ENCODE results near the gene TRAM2. TPM values are rescaled to one million over a fixed set of nuclear protein-coding genes. Genes with fewer than 3 reads are reported as not detected.

TRAM2 gene
- total RNA-seq, 4 donors from 2014 or later: 6.5 to 14.1 (median 7.2) TPM

GRCh38 chr6:52534363-52534762, 42.5 kb downstream of the TRAM2 start:
- WGBS: 97% methylated on average over 5 of the region's 5 CpGs
- TF ChIP-seq CTCF (IDR thresholded peaks at IDR 0.05) (no peak), EP300 (IDR thresholded peaks at IDR 0.05) (no peak), POLR2AphosphoS5 (IDR thresholded peaks at IDR 0.05) (no peak), POLR2A (IDR thresholded peaks at IDR 0.05) (no peak)
- peaks cover 28% of the 10 kb centered on the region for H3K4me1 ChIP-seq
- no peak for DNase-seq (ENCODE audit: low spot score in 2 of 2)
- H3K4me3 ChIP-seq: no peak overlapping the region
- H3K27me3 ChIP-seq: no peaks in the 10 kb centered on the region
- no peak overlapping the region for H3K27ac ChIP-seq
- H3K9me3 ChIP-seq: no peaks in the 10 kb centered on the region
- H3K36me3 ChIP-seq: peaks cover 15% of the 10 kb centered on the region

- Histone ChIP-seq H3K4me1 (peaks cover 21% of the 10 kb centered on the region), H3K36me3 (peaks cover 16% of the 10 kb centered on the region), H3K4me3 (no peak overlapping the region), H3K27ac (no peak overlapping the region), H3K27me3 (no peaks in the 10 kb centered on the region), H3K9me3 (no peaks in the 10 kb centered on the region)
- TF ChIP-seq POLR2AphosphoS5 (IDR thresholded peaks at IDR 0.05): no peak
- no peak for TF ChIP-seq EP300 (IDR thresholded peaks at IDR 0.05)
- no peak for DNase-seq (ENCODE audit: low spot score in 2 of 2)
- WGBS: 100% methylated on average over 2 of the region's 2 CpGs
Measured at GRCh38 chr6:52533491-52533890, 43.4 kb downstream of the TRAM2 start.

- peaks cover 10% of the 10 kb centered on the region for H3K4me1 ChIP-seq
- H3K9me3 ChIP-seq: no peaks in the 10 kb centered on the region
- TF ChIP-seq POLR2AphosphoS5 (IDR thresholded peaks at IDR 0.05) (no peak), CTCF (IDR thresholded peaks at IDR 0.05) (no peak), EP300 (IDR thresholded peaks at IDR 0.05) (no peak), POLR2A (IDR thresholded peaks at IDR 0.05) (no peak)
- DNase-seq (ENCODE audit: low spot score in 2 of 2): no peak
- no peaks in the 10 kb centered on the region for H3K27me3 ChIP-seq
- H3K27ac ChIP-seq: no peak overlapping the region
- peaks cover 16% of the 10 kb centered on the region for H3K36me3 ChIP-seq
- no peak overlapping the region for H3K4me3 ChIP-seq
- WGBS: 79% methylated on average over 2 of the region's 2 CpGs
Measured at GRCh38 chr6:52532457-52532856, 44.4 kb downstream of the TRAM2 start.

GRCh38 chr6:52531834-52532233, 45.0 kb downstream of the TRAM2 start:
- WGBS: 95% methylated on average over 1 of the region's 1 CpG
- Histone ChIP-seq H3K4me3 (no peak overlapping the region), H3K36me3 (peaks cover 16% of the 10 kb centered on the region), H3K27ac (no peak overlapping the region), H3K27me3 (no peaks in the 10 kb centered on the region), H3K4me1 (peaks cover 4% of the 10 kb centered on the region), H3K9me3 (no peaks in the 10 kb centered on the region)
- TF ChIP-seq CTCF (IDR thresholded peaks at IDR 0.05) (no peak), POLR2A (IDR thresholded peaks at IDR 0.05) (no peak), POLR2AphosphoS5 (IDR thresholded peaks at IDR 0.05) (no peak), EP300 (IDR thresholded peaks at IDR 0.05) (no peak)
- DNase-seq (ENCODE audit: low spot score in 2 of 2): no peak

- Histone ChIP-seq H3K36me3 (peaks cover 16% of the 10 kb centered on the region), H3K4me1 (no peaks in the 10 kb centered on the region), H3K27ac (no peak overlapping the region), H3K27me3 (no peaks in the 10 kb centered on the region), H3K9me3 (no peaks in the 10 kb centered on the region), H3K4me3 (no peak overlapping the region)
- no peak for DNase-seq (ENCODE audit: low spot score in 2 of 2)
- TF ChIP-seq CTCF (IDR thresholded peaks at IDR 0.05): no peak
- TF ChIP-seq EP300 (IDR thresholded peaks at IDR 0.05): no peak
- no peak for TF ChIP-seq POLR2AphosphoS5 (IDR thresholded peaks at IDR 0.05)
- no peak for TF ChIP-seq POLR2A (IDR thresholded peaks at IDR 0.05)
- 92% methylated on average over 4 of the region's 4 CpGs for WGBS
Measured at GRCh38 chr6:52531396-52531795, 45.5 kb downstream of the TRAM2 start.

- no peak overlapping the region for H3K4me3 ChIP-seq
- H3K27ac ChIP-seq: no peak overlapping the region
- TF ChIP-seq POLR2AphosphoS5 (IDR thresholded peaks at IDR 0.05): no peak
- no peak for TF ChIP-seq POLR2A (IDR thresholded peaks at IDR 0.05)
- TF ChIP-seq EP300 (IDR thresholded peaks at IDR 0.05): no peak
- TF ChIP-seq CTCF (IDR thresholded peaks at IDR 0.05): no peak
- no peaks in the 10 kb centered on the region for H3K27me3 ChIP-seq
- H3K4me1 ChIP-seq: no peaks in the 10 kb centered on the region
- peaks cover 14% of the 10 kb centered on the region for H3K36me3 ChIP-seq
- WGBS: 92% methylated on average over 10 of the region's 10 CpGs
- DNase-seq (ENCODE audit: low spot score in 2 of 2): no peak
- no peaks in the 10 kb centered on the region for H3K9me3 ChIP-seq
Measured at GRCh38 chr6:52530351-52530750, 46.5 kb downstream of the TRAM2 start.

All from suprapubic skin (tissue), 4 donors.